GM06990 (cell line): ENCODE measurements around the gene EEF1A1.
"Not testable (repeated sequence)": the region's sequence is repeated elsewhere in the genome, so short reads cannot be mapped to it uniquely, and the experiment has no call there.

Source experiments
- DNase-seq: peaks from one replicate; pipeline ENCODE4 v3.0.0-alpha.2; 2011; ENCODE audit not compliant: insufficient read length; ENCODE audit errors: extremely low read depth
- H3K27me3 ChIP-seq: replicated peaks from 2 replicates; pipeline ENCODE4 v1.6.0; 2011; ENCODE audit warnings: low read length; ENCODE audit not compliant: control insufficient read depth, insufficient read depth
- H3K36me3 ChIP-seq: 2 replicates; pipeline ENCODE4 v1.5.1; 2011; ENCODE audit warnings: low read length; ENCODE audit not compliant: control insufficient read depth, insufficient read depth
- H3K4me3 ChIP-seq: replicated peaks from 2 replicates; pipeline ENCODE4 v1.5.1; 2011; ENCODE audit warnings: low read depth, mild to moderate bottlenecking, control low read depth, low read length
- TF ChIP-seq, protein P1 (sequence below): IDR thresholded peaks from 2 replicates; pipeline ENCODE4 v1.5.1; 2011; ENCODE audit warnings: low read length, control low read depth, mild to moderate bottlenecking, inconsistent platforms; ENCODE audit not compliant: insufficient read depth, poor library complexity, severe bottlenecking

EEF1A1 gene

DNA sequence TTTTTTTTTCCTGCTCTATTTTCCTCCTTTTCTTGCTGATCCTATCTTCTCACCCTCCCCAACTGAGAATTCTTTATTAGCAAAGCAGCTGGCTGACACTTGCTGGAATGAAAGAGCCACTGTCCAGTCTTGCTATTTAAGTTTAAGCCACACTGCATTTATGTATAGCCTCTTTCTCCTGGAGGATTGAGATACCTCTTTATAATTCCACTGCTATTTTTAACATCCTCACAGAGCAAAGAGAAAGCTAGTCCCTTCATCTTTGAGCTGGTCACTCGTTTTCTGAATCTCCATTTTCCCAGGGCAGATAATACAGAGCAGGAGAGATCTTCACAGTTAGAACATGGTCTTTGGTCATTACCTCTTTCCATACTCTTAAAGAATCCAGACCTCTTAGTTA is 36.0 kb upstream of the EEF1A1 start:
- TF ChIP-seq, protein P1, sequence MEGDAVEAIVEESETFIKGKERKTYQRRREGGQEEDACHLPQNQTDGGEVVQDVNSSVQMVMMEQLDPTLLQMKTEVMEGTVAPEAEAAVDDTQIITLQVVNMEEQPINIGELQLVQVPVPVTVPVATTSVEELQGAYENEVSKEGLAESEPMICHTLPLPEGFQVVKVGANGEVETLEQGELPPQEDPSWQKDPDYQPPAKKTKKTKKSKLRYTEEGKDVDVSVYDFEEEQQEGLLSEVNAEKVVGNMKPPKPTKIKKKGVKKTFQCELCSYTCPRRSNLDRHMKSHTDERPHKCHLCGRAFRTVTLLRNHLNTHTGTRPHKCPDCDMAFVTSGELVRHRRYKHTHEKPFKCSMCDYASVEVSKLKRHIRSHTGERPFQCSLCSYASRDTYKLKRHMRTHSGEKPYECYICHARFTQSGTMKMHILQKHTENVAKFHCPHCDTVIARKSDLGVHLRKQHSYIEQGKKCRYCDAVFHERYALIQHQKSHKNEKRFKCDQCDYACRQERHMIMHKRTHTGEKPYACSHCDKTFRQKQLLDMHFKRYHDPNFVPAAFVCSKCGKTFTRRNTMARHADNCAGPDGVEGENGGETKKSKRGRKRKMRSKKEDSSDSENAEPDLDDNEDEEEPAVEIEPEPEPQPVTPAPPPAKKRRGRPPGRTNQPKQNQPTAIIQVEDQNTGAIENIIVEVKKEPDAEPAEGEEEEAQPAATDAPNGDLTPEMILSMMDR: no peak
- no peak for DNase-seq
- Histone ChIP-seq H3K36me3 (no peaks in the 10 kb centered on the region), H3K27me3 (no peaks in the 10 kb centered on the region), H3K4me3 (no peak overlapping the region)

DNA sequence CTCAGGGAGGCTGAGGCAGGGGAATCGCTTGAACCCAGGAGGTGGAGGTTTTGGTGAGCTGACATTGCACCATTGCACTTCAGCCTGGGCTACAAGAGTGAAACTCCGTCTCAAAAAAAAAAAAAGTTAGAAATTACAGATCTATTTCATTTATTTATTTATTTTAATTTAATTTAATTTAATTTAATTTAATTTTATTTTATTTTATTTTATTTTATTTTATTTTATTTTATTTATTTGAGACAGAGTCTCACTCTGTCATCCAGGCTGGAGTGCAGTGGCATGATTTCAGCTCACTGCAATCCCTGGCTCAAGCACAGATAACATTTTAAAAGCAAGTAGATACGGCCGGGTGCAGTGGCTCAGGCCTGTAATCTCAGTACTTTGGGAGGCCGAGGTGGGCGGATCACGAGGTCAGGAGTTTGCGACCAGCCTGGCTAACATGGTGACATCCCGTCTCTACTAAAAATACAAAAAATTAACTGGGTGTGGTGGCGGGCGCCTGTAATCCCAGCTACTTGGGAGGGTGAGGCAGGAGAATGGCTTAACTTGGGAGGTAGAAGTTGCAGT is 34.6 kb upstream of the EEF1A1 start:
- H3K27me3 ChIP-seq, H3K4me3 ChIP-seq, DNase-seq: not testable (repeated sequence)

DNA sequence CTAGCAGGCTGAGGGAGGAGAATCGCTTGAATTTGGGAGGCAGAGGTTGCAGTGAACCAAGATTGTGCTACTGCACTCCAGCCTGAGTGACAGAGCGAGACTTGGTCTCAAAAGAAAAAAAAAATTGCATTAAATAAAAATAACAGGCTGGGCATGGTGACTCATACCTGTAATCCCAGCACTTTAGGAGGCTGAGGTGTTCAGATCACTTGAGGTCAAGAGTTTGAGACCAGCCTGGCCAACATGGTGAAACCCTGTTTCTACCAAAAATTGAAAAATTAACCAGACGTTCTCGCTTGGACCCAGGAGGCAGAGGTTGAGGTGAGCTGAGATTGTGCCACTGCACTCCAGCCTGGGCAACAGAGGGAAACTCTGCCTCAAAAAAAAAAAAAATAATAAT is 30.3 kb upstream of the EEF1A1 start:
- not testable (repeated sequence) for DNase-seq, H3K36me3 ChIP-seq, H3K27me3 ChIP-seq, H3K4me3 ChIP-seq

More for the DNA sequence above, 34.6 kb upstream of the EEF1A1 start:
- not testable (repeated sequence) for H3K36me3 ChIP-seq

DNA sequence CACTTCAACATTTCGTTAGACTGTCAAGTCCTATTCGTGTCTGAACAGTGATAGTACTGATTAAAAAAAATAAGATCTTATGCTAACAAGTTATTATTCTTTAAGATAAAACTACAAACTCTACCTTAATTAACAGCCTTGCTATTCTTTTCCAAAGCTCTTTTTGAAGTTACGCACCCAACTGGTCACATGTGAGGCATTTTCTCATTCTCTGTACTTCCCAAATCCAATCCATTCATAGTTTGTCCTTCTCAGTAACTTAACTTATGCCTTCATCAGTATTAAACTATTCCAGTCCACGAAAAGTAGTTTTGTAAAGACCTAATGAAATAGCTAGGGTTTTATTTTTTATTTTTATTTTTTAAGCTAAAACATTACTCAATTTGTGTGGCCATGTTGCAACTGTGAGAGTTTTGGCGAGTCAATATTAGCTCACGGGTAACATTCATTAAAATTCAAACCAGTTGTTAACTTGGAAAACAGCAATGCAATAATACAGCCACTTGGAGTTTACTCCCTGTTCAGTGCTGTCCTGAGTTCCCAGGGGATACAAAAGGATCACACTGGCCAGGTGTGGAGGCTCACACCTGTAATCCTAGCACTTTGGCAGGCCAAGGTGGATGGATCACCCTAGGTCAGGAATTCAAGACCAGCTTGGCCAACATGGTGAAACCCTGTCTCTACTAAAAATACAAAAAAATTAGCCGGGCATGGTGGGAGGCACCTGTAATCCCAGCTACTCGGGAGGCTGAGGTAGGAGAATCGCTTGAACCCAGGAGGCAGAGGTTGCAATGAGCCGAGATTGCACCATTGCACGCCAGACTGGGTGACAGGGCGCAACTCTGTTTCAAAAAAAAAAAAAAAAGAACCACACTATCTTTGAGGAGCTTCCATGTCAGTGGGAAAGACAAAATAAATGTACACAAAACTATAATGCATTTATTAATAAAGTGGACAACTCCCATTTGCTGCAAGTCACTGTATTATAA is 27.9 kb upstream of the EEF1A1 start:
- Histone ChIP-seq H3K4me3 (no peak overlapping the region), H3K36me3 (no peaks in the 10 kb centered on the region), H3K27me3 (no peaks in the 10 kb centered on the region)
- DNase-seq: no peak
- TF ChIP-seq, protein P1: no peak

DNA sequence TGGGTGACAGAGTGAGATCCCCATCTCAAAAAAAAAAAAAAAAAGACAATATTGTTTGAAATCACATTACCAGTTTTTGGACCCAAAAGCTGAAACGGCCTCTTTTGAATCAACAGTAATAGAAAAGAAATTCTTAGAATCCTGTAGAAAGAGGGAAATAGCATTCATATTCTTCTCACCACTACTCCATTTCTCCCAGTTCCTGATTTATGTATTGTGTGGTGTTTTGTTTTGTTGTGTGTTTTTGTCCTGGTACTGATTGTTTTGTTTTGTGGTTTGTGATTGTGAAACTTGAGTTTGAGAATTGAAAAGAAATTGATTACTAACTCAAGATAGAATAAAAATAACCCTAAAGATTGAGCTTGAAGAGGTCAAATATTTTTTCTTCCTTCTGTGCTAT is 26.2 kb upstream of the EEF1A1 start:
- no peak for DNase-seq
- Histone ChIP-seq H3K36me3 (no peaks in the 10 kb centered on the region), H3K27me3 (no peaks in the 10 kb centered on the region), H3K4me3 (no peak overlapping the region)
- TF ChIP-seq, protein P1: no peak

DNA sequence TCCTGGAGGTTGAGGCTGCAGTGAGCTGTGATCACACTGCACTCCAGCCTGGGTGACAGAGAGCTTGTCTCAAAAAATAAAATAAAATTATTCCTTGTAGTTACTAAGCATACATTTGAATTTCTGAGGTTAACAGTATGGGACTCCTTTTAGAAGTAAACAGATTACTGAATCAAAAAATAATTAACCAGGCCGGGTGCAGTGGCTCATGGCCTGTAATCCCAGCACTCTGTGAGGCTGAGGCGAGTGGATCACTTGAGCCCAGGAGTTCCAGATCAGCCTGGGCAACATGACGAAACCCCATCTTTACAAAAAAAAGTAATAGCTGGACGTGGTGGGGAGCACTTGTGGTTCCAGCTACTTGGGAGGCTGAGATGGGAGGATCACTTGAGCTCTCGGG is 22.1 kb upstream of the EEF1A1 start:
- H3K4me3 ChIP-seq: no peak overlapping the region
- H3K36me3 ChIP-seq: no peaks in the 10 kb centered on the region
- no peak for DNase-seq
- TF ChIP-seq, protein P1: no peak
- H3K27me3 ChIP-seq: no peaks in the 10 kb centered on the region

DNA sequence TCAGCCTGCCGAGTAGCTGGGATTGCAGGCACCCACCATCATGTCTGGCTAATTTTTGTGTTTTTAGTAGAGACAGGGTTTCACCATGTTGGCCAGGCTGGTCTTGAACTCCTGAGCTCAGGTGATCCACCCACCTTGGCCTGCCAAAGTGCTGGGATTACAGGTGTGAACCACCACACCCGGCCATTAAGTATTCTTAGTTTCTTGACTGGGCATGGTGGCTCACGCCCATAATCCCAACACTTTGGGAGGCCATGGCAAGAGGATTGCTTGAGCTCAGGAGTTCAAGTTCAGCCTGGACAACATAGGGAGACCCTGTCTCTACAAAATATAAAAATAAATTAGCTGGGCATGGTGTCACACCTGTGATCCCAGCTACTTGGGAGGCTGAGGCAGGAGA is 21.6 kb upstream of the EEF1A1 start:
- DNase-seq, H3K4me3 ChIP-seq, H3K36me3 ChIP-seq: not testable (repeated sequence)

More for the DNA sequence above, 21.6 kb upstream of the EEF1A1 start:
- H3K27me3 ChIP-seq: not testable (repeated sequence)
